ENCODE results near the gene AGA. TPM values are rescaled to one million over a fixed set of nuclear protein-coding genes. Genes with fewer than 3 reads are reported as not detected.

AGA gene
- total and polyA plus RNA-seq, 2 of the 4 experiments (the other 2 are of a cell fraction): 26.3 to 38.5 TPM

DNA sequence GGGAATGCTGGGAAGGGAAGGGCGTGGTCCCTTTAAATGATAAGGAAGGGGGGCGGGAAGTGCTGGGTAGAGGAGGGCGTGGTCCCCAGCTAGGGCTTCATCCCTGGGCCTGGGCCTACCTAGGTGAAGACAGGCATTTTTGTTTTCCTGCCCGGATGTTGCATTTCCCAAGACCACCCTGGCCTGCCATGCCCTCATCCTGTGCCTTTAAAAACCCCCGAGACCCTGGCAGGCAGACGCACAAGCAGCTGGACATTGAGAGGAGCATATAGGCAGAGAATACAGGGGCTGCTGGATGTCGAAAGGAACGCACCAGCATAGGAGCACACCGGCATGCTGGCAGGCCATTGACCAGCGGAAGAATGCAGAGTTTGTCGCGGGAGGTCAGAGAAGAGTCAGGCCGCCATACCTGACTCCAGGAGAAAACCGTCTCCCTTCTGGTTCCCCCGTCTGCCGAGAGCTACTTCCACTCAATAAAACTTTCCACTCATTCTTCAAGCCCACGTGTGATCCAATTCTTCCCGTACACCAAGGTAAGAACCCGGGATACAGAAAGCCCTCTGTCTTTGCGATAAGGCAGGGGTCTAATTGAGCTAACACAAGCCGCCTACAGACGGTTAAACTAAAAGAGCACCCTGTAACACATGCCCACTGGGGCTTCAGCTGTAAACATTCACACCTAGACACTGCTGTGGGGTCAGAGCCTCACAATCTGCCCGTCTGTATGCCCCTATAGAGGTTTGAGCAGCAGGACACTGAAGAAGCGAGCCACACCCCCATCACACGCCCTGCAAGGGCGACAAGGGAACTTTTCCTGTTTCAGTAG, 2.9 kb upstream of the AGA start (continued):
- no peak for TF ChIP-seq RFX5 (IDR thresholded peaks at IDR 0.05; ENCODE audit: low read depth, low read length)

DNA sequence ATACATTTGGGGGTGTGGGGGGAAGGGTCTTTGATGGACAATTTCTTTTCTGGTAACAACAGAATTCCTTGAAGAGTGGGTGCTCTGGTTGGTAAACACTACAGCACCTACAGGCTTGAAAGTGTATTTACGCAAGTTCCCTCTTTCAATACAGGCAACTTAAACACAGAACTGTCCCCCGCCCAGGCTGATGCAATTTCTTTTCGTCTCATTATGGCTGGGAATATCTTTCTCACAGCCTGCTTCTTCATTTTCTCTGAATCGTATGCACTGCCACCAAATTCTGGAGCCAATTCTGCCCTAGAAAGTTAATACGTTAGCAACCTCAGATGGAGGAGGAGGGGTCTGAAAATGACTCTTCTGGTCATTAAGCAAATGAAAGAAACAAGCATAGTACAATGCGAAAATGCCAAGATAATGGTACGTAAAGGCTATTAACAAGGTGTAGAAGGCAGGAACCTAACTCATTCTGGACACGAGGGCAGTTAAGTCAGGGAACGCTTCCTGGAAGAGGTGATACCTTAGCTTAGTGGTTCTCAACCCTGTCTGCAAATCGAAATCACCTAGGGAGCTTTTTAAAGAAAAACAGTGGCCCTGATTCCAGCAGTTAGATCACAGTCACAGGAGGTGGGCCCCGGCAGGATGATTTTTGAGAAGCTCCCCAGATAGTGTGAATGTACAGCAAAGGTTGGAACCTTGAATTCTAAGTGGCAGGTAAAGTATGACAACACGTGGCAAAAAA, 1.0 kb downstream of the AGA start:
- Histone ChIP-seq H4K91ac (ENCODE audit: insufficient read depth, low read depth, low read length) (peak overlapping the region; percentile 98), H3K18ac (ENCODE audit: low read depth, low read length) (peak overlapping the region; percentile 81; the same call in 1 of the 2 replicates), H3K14ac (replicated peaks; ENCODE audit: low read depth, low read length) (peak overlapping the region; percentile 99), H2BK120ac (ENCODE audit: low read depth, low read length) (peak overlapping the region; percentile 78), H3K9me3 (ENCODE audit: control insufficient read depth, insufficient read depth, low read length) (no peaks in the 10 kb centered on the region), H3K23ac (ENCODE audit: low read depth, low read length) (peak overlapping the region; percentile 97), H3K4me2 (ENCODE audit: low read depth, low read length) (peak overlapping the region; percentile 94), H2AFZ (replicated peaks; ENCODE audit: low read length, poor library complexity) (peak overlapping the region; percentile 96), H2BK5ac (ENCODE audit: low read depth, low read length, poor library complexity, severe bottlenecking) (peak overlapping the region; percentile 92), H3K27ac (ENCODE audit: insufficient read depth, low read length) (peak overlapping the region; percentile 94; the same call in 1 of the 2 replicates), H3K4me1 (ENCODE audit: control insufficient read depth, insufficient read depth, low read length) (peaks cover 9% of the 10 kb centered on the region; the same call in 1 of the 2 replicates), H3K9me1 (ENCODE audit: insufficient read depth, low read length) (peaks cover 3% of the 10 kb centered on the region; the same call in 1 of the 2 replicates), H3K4me3 (ENCODE audit: insufficient read depth, low read depth, low read length) (peak overlapping the region; percentile 87), H3K36me3 (ENCODE audit: control insufficient read depth, insufficient read depth, low read length) (no peaks in the 10 kb centered on the region), H3K27me3 (ENCODE audit: control insufficient read depth, insufficient read depth, low read length) (no peaks in the 10 kb centered on the region), H4K8ac (ENCODE audit: low read depth in 2 of 2, low read length in 2 of 2) (peak overlapping the region; percentile 87 to 95), H2AK5ac (ENCODE audit: low read depth, low read length) (peak overlapping the region; percentile 50), H4K20me1 (ENCODE audit: insufficient read depth, low read length) (no peaks in the 10 kb centered on the region), H3K9ac (ENCODE audit: low read depth, low read length) (peak overlapping the region; percentile 94), H3K4ac (ENCODE audit: low read depth, low read length) (peak overlapping the region; percentile 98), H3K79me1 (ENCODE audit: low read depth in 1 of 2, low read length in 2 of 2) (peaks cover 7 to 14% of the 10 kb centered on the region in 2 experiments; a peak in 3 of 4 replicates), H2AK9ac (replicated peaks; ENCODE audit: low read depth, low read length, poor library complexity) (peak overlapping the region; percentile 93), H2BK20ac (ENCODE audit: low read depth, low read length) (peak overlapping the region; percentile 20), H4K5ac (ENCODE audit: low read depth, low read length) (peak overlapping the region; percentile 83), H3K56ac (ENCODE audit: extremely low read depth, insufficient read depth, low read length) (peak overlapping the region; percentile 95; the same call in 1 of the 2 replicates), H2BK15ac (ENCODE audit: low read depth, low read length) (peak overlapping the region; percentile 94; the same call in 2 of the 3 replicates)
- ATAC-seq (ENCODE audit: low read depth) (no peak), DNase-seq (peak; percentile 28)
- BruUV-seq (replicated peaks): TSS peak; percentile 79
- TF ChIP-seq, protein P1, sequence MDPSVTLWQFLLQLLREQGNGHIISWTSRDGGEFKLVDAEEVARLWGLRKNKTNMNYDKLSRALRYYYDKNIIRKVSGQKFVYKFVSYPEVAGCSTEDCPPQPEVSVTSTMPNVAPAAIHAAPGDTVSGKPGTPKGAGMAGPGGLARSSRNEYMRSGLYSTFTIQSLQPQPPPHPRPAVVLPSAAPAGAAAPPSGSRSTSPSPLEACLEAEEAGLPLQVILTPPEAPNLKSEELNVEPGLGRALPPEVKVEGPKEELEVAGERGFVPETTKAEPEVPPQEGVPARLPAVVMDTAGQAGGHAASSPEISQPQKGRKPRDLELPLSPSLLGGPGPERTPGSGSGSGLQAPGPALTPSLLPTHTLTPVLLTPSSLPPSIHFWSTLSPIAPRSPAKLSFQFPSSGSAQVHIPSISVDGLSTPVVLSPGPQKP (IDR thresholded peaks at IDR 0.05; ENCODE audit: borderline replicate concordance, low read depth, low read length): no peak
- peak; percentile 25; the same call in 1 of the 2 replicates for TF ChIP-seq CEBPB (IDR thresholded peaks at IDR 0.05; ENCODE audit: low read depth, low read length)
- no peak for TF ChIP-seq POLR2A (IDR thresholded peaks at IDR 0.05; ENCODE audit: low read depth, low read length)
- WGBS, 2 experiments (ENCODE audit: extremely low coverage in 2 of 2, insufficient read length in 1 of 2): 54% methylated on average over 6 of the region's 12 CpGs; no CpG with 5 or more reads in 1 of the 2 experiments
- CTCF ChIA-PET: interaction anchor here (0.7 to 1.0 kb wide), 2 partner anchors 23 to 332 kb away, joined by 3 read pairs; no protein-coding TSS in a partner anchor
- in situ Hi-C loops (cut with MboI; ENCODE audit: low sequenced_read_pairs) (no loop called here), dilution Hi-C loops (cut with HindIII; ENCODE audit: low sequenced_read_pairs, unreplicated experiment) (no loop called here), intact Hi-C loops (cut with micrococcal nuclease) (loop anchor here (5.0 kb wide), 2 partner anchors 189 to 334 kb away; no protein-coding TSS in a partner anchor)
- POLR2A ChIA-PET (ENCODE audit: unreplicated experiment): no interaction called here
